Mucosa of rectum (tissue), 2 donors: ENCODE measurements around the gene PCDHA1.
"Not testable (repeated sequence)": the region's sequence is repeated elsewhere in the genome, so short reads cannot be mapped to it uniquely, and the experiment has no call there.

Experiments
- H3K27ac ChIP-seq, 2 donors: one replicate each; pipeline ENCODE4 v1.7.0; 2013; ENCODE audit warnings: inconsistent platforms in 2 of 2, low read depth in 2 of 2, low read length in 2 of 2
- H3K27me3 ChIP-seq, 2 donors: one replicate each; pipeline ENCODE4 v1.7.0; 2013; ENCODE audit warnings: low read length in 2 of 2; ENCODE audit not compliant: control insufficient read depth in 2 of 2, insufficient read depth in 2 of 2
- H3K36me3 ChIP-seq, 2 donors: one replicate each; pipeline ENCODE4 v1.7.0; 2013; ENCODE audit warnings: low read length in 2 of 2; ENCODE audit not compliant: control insufficient read depth in 2 of 2, insufficient read depth in 2 of 2
- H3K4me1 ChIP-seq, 2 donors: one replicate each; pipeline ENCODE4 v1.7.0; 2013; ENCODE audit warnings: low read length in 2 of 2, mild to moderate bottlenecking in 1 of 2; ENCODE audit not compliant: control insufficient read depth in 2 of 2, insufficient read depth in 2 of 2
- H3K4me3 ChIP-seq, 2 donors: one replicate each; pipeline ENCODE4 v1.7.0; 2013; ENCODE audit warnings: low read length in 2 of 2
- H3K9ac ChIP-seq, 2 donors: one replicate each; pipeline ENCODE4 v1.7.0; 2013; ENCODE audit warnings: low read length in 2 of 2, low read depth in 1 of 2, mild to moderate bottlenecking in 1 of 2
- H3K9me3 ChIP-seq, 2 donors: one replicate each; pipeline ENCODE4 v1.7.0; 2013; ENCODE audit warnings: low read length in 2 of 2; ENCODE audit not compliant: control insufficient read depth in 2 of 2
- donor health status: healthy.
- donor health status: Normal muscosa, but diverticular disease.

Gene PCDHA1

GRCh38 chr5:140833993-140834392 lies 48.1 kb downstream of the PCDHA1 start, which contains the start of gene PCDHA7:
TSS of gene PCDHA7 (plus strand) at chr5:140834269. CDS start at chr5:140834384, 115 bp downstream.
- Histone ChIP-seq H3K4me1 (no peaks in the 10 kb centered on the region), H3K27ac (no peak within 1 kb of the TSS), H3K4me3 (no peak within 1 kb of the TSS), H3K27me3 (no peaks in the 10 kb centered on the region), H3K9me3 (peaks cover 8 to 12% of the 10 kb centered on the region in 2 donors), H3K36me3 (no peaks in the 10 kb centered on the region), H3K9ac (no peak within 1 kb of the TSS)

DNA sequence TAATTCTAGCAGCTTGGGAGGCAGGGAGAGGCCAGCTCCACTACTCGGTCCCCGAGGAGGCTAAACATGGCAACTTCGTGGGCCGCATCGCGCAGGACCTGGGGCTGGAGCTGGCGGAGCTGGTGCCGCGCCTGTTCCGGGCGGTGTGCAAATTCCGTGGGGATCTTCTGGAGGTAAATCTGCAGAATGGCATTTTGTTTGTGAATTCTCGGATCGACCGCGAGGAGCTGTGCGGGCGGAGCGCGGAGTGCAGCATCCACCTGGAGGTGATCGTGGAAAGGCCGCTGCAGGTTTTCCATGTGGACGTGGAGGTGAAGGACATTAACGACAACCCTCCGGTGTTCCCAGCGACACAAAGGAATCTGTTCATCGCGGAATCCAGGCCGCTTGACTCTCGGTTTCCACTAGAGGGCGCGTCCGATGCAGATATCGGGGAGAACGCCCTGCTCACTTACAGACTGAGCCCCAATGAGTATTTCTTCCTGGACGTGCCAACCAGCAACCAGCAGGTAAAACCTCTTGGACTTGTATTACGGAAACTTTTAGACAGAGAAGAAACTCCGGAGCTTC lies 48.6 kb downstream of the PCDHA1 start:
- H3K4me3 ChIP-seq, H3K27ac ChIP-seq, H3K4me1 ChIP-seq, H3K36me3 ChIP-seq, H3K27me3 ChIP-seq, H3K9ac ChIP-seq: not testable (repeated sequence)
- H3K9me3 ChIP-seq, result peaks cover 8 to 12% of the 10 kb centered on the region in 2 donors

DNA sequence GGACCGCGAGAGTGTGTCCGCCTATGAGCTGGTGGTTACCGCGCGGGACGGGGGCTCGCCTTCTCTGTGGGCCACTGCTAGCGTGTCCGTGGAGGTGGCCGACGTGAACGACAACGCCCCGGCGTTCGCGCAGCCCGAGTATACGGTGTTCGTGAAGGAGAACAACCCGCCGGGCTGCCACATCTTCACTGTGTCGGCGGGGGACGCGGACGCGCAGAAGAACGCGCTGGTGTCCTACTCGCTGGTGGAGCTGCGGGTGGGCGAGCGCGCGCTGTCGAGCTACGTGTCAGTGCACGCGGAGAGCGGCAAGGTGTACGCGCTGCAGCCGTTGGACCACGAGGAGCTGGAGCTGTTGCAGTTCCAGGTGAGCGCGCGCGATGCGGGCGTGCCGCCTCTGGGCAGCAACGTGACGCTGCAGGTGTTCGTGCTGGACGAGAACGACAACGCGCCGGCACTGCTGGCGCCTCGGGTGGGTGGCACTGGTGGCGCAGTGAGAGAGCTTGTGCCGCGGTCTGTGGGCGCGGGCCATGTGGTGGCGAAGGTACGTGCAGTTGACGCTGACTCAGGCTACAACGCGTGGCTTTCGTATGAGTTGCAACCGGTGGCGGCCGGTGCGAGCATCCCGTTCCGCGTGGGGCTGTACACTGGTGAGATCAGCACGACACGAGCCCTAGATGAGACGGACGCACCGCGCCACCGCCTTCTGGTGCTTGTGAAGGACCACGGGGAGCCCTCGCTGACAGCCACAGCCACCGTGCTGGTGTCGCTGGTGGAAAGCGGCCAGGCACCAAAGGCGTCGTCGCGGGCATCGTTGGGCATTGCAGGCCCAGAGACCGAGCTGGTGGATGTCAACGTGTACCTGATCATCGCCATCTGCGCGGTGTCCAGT lies 49.9 kb downstream of the PCDHA1 start:
- Histone ChIP-seq H3K27me3 (no peaks in the 10 kb centered on the region), H3K27ac (no peak overlapping the region), H3K9me3 (peaks cover 8 to 12% of the 10 kb centered on the region in 2 donors), H3K4me1 (no peaks in the 10 kb centered on the region), H3K36me3 (no peaks in the 10 kb centered on the region), H3K4me3 (no peak overlapping the region), H3K9ac (no peak overlapping the region)

DNA sequence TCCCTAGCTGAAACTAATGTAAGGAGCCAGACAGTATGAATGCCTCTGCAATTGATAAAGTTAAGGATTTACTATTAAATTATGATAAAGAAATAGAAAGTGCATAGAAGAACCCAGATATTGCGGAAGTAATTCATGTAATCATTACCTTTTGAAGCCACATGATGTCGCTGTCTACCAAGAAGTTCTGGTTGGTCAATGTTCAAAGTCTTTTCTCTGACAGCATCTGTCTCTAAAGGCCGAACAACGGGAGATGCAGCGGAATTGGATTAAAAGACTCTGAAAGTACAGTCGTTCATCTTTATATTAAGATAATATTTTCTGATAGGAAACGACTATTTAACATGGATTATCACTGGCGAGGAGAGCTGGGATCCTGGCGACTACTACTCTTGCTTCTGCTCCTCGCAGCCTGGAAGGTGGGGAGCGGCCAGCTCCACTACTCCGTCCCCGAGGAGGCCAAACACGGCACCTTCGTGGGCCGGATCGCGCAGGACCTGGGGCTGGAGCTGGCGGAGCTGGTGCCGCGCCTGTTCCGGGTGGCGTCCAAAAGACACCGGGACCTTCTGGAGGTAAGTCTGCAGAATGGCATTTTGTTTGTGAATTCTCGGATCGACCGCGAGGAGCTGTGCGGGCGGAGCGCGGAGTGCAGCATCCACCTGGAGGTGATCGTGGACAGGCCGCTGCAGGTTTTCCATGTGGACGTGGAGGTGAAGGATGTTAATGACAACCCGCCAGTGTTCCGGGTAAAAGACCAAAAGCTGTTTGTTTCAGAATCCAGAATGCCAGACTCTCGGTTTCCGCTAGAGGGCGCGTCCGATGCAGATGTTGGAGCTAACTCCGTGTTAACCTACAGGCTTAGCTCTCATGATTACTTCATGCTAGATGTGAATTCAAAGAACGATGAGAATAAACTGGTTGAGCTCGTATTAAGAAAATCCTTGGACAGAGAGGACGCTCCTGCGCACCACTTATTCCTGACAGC lies 55.3 kb downstream of the PCDHA1 start, which contains the start of gene PCDHA8:
Gene PCDHA8 (plus strand): TSS at position 210 of the 985 bp plus-strand sequence. CDS start 135 bp downstream, at position 345.
- H3K4me3 ChIP-seq, result no peak within 1 kb of the TSS
- no peaks in the 10 kb centered on the region for H3K27me3 ChIP-seq
- H3K9ac ChIP-seq, result no peak within 1 kb of the TSS
- H3K4me1 ChIP-seq, result no peaks in the 10 kb centered on the region
- H3K9me3 ChIP-seq, result peaks cover 3 to 7% of the 10 kb centered on the region in 2 donors
- H3K36me3 ChIP-seq, result no peaks in the 10 kb centered on the region
- no peak within 1 kb of the TSS for H3K27ac ChIP-seq

- Histone ChIP-seq H3K4me3 (no peak overlapping the region), H3K27ac (no peak overlapping the region), H3K9me3 (peaks cover 0 to 6% of the 10 kb centered on the region in 2 donors), H3K9ac (no peak overlapping the region), H3K4me1 (no peaks in the 10 kb centered on the region), H3K36me3 (no peaks in the 10 kb centered on the region), H3K27me3 (no peaks in the 10 kb centered on the region)
Observed at GRCh38 chr5:140842798-140843733, 57.1 kb downstream of the PCDHA1 start.

GRCh38 chr5:140848139-140849102 lies 62.5 kb downstream of the PCDHA1 start, which contains the start of gene PCDHA9:
TSS of gene PCDHA9 (plus strand) at chr5:140848382. CDS start at chr5:140848496, 114 bp downstream.
- not testable (repeated sequence) for H3K9ac ChIP-seq, H3K27me3 ChIP-seq, H3K36me3 ChIP-seq, H3K4me3 ChIP-seq, H3K4me1 ChIP-seq, H3K27ac ChIP-seq
- H3K9me3 ChIP-seq, result peaks cover 0 to 11% of the 10 kb centered on the region in 2 donors

- not testable (repeated sequence) for H3K4me3 ChIP-seq, H3K36me3 ChIP-seq, H3K27ac ChIP-seq, H3K9ac ChIP-seq, H3K27me3 ChIP-seq, H3K4me1 ChIP-seq
- peaks cover 0 to 11% of the 10 kb centered on the region in 2 donors for H3K9me3 ChIP-seq
Observed at GRCh38 chr5:140849831-140850634, 64.1 kb downstream of the PCDHA1 start.
